IPS DF 6.9 (cell line): ENCODE results near the gene TRPM2.

ENCODE experiments used
- DNase-seq: peaks from one replicate; pipeline ENCODE4 v3.0.0-alpha.2; 2013; ENCODE audit warnings: low read depth, low spot score
- H3K27ac ChIP-seq: one replicate; pipeline ENCODE4 v1.5.1; 2013; ENCODE audit warnings: low read length, control low read depth
- H3K27me3 ChIP-seq: 2 replicates; pipeline ENCODE4 v1.6.1; 2013; ENCODE audit warnings: mild to moderate bottlenecking, low read length; ENCODE audit not compliant: control insufficient read depth, insufficient read depth
- H3K36me3 ChIP-seq: 2 replicates; pipeline ENCODE4 v1.6.1; 2013; ENCODE audit warnings: low read length; ENCODE audit not compliant: control insufficient read depth, insufficient read depth
- H3K4me1 ChIP-seq: 2 replicates; pipeline ENCODE4 v1.6.1; 2013; ENCODE audit warnings: low read length; ENCODE audit not compliant: control insufficient read depth, insufficient read depth
- H3K4me3 ChIP-seq: 2 replicates; pipeline ENCODE4 v1.5.1; 2013; ENCODE audit warnings: mild to moderate bottlenecking, low read length
- H3K9me3 ChIP-seq: 2 replicates; pipeline ENCODE4 v1.6.1; 2013; ENCODE audit warnings: low read length, inconsistent platforms; ENCODE audit not compliant: control insufficient read depth, insufficient read depth
- WGBS: extraction: QIAGEN DNeasy Blood & Tissue Kit; methylation state at CpG from one replicate; pipeline ENCODE4 v1.1.7; 2013; ENCODE audit warnings: mixed read lengths, missing lambda C conversion rate; ENCODE audit not compliant: insufficient read length, insufficient coverage; 5-methylcytosine and 5-hydroxymethylcytosine counted together

The TRPM2 gene

DNA sequence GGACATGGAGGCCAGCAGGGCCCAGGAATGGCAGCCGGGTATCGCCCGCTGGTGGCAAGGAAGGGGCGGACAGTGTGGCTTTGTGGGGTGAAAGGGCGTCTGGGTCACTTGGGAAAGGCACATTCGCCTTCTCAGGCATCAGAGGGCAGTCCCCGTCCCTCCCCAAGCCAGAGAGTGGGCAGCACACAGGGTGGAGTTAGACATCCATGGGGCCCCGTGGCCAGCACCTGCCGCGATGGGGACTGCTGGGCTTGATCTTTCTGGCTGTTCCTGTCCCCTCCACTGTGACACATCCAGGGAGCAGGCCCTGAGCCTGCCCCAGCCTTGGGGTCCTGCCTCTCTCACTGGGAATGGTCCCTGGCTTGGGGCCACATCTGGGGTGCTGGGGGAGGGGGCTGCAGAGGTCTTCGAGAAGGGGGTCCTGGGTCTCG, 4.0 kb upstream of the TRPM2 start:
- DNase-seq, result no peak
- no CpG with 5 or more reads among the region's 12 CpGs for WGBS
- H3K36me3 ChIP-seq, result no peaks in the 10 kb centered on the region; the same call in 1 of the 2 replicates
- no peak overlapping the region for H3K4me3 ChIP-seq
- H3K27me3 ChIP-seq, result peaks cover 5% of the 10 kb centered on the region; the same call in 1 of the 2 replicates
- no peaks in the 10 kb centered on the region for H3K9me3 ChIP-seq
- H3K27ac ChIP-seq, result no peak overlapping the region
- peaks cover 1% of the 10 kb centered on the region; the same call in 1 of the 2 replicates for H3K4me1 ChIP-seq

DNA sequence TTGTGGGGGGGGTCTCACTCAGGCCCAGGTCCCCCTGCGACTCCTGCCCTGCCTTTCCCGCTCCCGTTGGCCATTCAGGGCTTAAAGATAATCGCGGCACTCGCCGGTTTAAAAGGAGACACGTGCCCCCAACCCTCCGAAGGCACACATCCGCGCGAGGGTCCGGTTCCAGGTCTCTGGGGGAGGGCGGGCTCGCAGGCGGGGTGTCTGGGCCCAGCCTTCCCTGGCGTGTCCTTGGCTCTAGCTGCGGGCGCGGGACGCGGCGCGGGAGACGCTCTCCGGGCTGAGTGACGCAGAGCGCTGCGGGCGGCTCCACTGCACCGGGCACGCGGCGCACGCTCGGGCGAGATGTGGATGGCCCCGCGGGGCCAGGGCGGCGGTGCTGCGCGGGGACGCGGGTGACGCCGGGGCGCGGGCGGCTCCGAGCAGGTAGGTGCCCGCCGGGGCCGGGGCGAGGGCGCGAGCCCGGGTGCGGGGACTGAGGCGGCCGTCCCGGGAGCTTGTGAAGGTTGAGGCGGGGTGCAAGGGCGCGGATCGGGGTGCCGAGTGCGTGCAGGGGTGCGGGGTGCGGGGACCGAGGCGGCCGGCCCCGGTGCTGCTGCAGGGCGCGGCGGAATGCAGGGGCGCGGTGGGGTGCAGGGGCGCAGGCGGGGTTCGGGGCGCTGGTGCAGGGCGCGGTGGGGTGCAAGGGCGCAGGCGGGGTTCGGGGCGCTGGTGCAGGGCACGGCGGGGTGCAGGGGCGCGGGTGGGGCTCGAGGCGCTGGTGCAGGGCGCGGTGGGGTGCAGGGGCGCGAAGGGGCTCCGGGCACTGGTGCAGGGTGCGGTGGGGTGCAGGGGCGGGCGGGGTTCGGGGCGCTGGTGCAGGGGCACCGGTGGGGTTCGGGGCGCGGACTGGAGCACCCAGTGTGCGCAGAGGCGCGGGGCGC, 3.3 kb upstream of the TRPM2 start:
- Histone ChIP-seq H3K9me3 (no peaks in the 10 kb centered on the region), H3K36me3 (no peaks in the 10 kb centered on the region; the same call in 1 of the 2 replicates), H3K4me1 (peaks cover 1% of the 10 kb centered on the region; the same call in 1 of the 2 replicates), H3K27me3 (peaks cover 5% of the 10 kb centered on the region; the same call in 1 of the 2 replicates), H3K27ac (no peak overlapping the region), H3K4me3 (peak overlapping the region; percentile 14; the same call in 1 of the 2 replicates)
- WGBS, result no CpG with 5 or more reads among the region's 113 CpGs
- no peak for DNase-seq

- H3K27me3 ChIP-seq, result peaks cover 5% of the 10 kb centered on the region; the same call in 1 of the 2 replicates
- H3K27ac ChIP-seq, result no peak overlapping the region
- H3K4me1 ChIP-seq, result no peaks in the 10 kb centered on the region
- no CpG with 5 or more reads among the region's 42 CpGs for WGBS
- no peaks in the 10 kb centered on the region for H3K36me3 ChIP-seq
- DNase-seq, result no peak
- H3K9me3 ChIP-seq, result no peaks in the 10 kb centered on the region
- H3K4me3 ChIP-seq, result no peak overlapping the region; the same call in 1 of the 2 replicates
Observed at GRCh38 chr21:44350773-44351481, 2.5 kb upstream of the TRPM2 start.

GRCh38 chr21:44351535-44352252, 1.7 kb upstream of the TRPM2 start:
- Histone ChIP-seq H3K27me3 (peaks cover 5% of the 10 kb centered on the region; the same call in 1 of the 2 replicates), H3K36me3 (no peaks in the 10 kb centered on the region), H3K4me1 (no peaks in the 10 kb centered on the region), H3K27ac (no peak overlapping the region), H3K4me3 (no peak overlapping the region), H3K9me3 (no peaks in the 10 kb centered on the region)
- WGBS, result no CpG with 5 or more reads among the region's 18 CpGs
- no peak for DNase-seq

DNA sequence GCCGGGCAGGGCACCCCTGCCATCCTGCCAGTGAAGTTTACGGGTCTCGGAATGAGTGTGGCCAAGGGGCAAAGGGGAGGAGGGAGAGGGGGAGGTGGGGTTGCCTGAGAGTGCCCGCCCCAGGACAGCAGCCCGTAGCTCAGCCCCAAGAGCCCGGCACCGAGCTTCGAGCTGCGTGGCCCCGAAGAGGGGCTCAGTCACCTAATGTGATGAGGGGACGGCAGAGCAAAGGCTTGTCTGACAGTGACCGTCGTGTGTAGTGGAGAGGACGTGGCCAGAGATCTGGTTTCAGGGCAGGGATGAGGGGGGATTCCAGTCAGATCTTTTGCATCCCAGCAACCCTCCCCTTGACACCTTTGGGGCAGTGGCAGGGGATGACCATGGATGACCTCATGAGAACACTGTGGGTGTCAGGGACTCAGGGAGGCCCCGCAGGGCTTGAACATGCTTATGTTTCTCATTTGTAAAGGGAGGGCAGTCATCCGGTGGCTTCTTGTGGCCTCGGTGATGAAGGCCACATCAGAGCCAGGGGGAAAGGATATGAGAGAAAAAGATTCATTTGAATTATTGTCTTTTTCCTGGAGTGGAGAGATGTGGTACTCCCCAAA, 1.1 kb upstream of the TRPM2 start:
- no peak for DNase-seq
- Histone ChIP-seq H3K9me3 (no peaks in the 10 kb centered on the region), H3K4me1 (no peaks in the 10 kb centered on the region), H3K27me3 (peaks cover 5% of the 10 kb centered on the region; the same call in 1 of the 2 replicates), H3K27ac (no peak overlapping the region), H3K4me3 (no peak overlapping the region), H3K36me3 (no peaks in the 10 kb centered on the region)
- WGBS, result no CpG with 5 or more reads among the region's 17 CpGs

- no CpG with 5 or more reads among the region's 8 CpGs for WGBS
- Histone ChIP-seq H3K27me3 (peaks cover 5% of the 10 kb centered on the region; the same call in 1 of the 2 replicates), H3K27ac (no peak overlapping the region), H3K4me1 (no peaks in the 10 kb centered on the region), H3K9me3 (no peaks in the 10 kb centered on the region), H3K4me3 (no peak overlapping the region), H3K36me3 (no peaks in the 10 kb centered on the region)
- DNase-seq, result no peak
Observed at GRCh38 chr21:44354001-44354405, 582 bp downstream of the TRPM2 start.

DNA sequence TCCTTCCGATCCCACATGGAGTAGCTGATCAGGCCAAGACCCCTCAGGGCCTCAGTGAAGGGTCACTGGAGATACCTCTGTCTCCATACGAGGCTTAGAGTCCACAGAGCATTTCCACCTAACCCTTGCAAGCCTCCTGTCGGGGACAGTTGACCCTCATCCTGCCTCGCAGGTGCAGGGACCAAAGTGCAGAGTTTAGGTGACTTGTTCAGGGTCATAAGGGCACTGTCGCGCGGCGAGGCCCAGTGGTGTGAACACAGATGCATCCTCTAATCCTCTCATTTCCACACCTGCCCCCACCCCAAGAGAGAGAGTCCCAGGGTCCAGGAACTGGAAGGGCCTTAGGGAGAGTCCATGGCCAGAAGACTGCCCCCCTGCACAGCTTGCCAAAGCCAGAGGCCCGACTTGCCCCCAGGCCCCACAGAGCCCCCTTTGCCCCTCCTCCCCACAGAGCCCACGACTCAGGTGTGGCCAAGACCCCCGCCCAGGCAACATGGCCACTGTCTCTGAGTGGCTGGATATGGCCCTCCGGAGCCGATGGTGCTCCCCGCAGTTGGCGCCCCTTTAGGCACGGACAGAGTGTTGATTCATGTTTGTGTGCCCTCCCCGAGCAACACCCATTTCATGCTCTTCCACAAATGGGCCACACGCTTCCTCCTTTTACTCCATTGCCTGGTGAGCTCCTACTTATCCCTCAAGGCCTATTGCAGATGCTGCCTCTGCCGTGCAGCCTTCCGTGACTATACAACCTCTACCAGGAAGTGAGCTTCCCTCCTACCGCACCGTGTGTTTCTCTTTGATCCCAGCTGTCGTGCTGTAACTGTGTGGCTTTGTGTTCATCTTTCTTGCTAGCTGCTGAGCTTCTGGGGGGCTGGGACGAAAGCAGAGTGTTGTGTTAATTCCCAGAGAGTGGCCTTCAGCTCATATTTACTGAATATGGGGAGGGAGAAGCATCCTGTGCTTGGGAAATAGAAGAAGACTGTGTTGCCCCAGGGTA, 1.7 kb downstream of the TRPM2 start:
- no peak overlapping the region for H3K4me3 ChIP-seq
- no peaks in the 10 kb centered on the region for H3K36me3 ChIP-seq
- no CpG with 5 or more reads among the region's 24 CpGs for WGBS

GRCh38 chr21:44356160-44356559, 2.7 kb downstream of the TRPM2 start:
- Histone ChIP-seq H3K27me3 (no peaks in the 10 kb centered on the region; the same call in 1 of the 2 replicates), H3K36me3 (no peaks in the 10 kb centered on the region), H3K4me1 (no peaks in the 10 kb centered on the region), H3K9me3 (no peaks in the 10 kb centered on the region), H3K27ac (no peak overlapping the region), H3K4me3 (no peak overlapping the region)
- WGBS, result no CpG with 5 or more reads among the region's 11 CpGs
- no peak for DNase-seq

More for the DNA sequence above, 1.7 kb downstream of the TRPM2 start:
- Histone ChIP-seq H3K27me3 (peaks cover 1% of the 10 kb centered on the region; the same call in 1 of the 2 replicates), H3K4me1 (no peaks in the 10 kb centered on the region), H3K27ac (no peak overlapping the region), H3K9me3 (no peaks in the 10 kb centered on the region)
- DNase-seq, result no peak

DNA sequence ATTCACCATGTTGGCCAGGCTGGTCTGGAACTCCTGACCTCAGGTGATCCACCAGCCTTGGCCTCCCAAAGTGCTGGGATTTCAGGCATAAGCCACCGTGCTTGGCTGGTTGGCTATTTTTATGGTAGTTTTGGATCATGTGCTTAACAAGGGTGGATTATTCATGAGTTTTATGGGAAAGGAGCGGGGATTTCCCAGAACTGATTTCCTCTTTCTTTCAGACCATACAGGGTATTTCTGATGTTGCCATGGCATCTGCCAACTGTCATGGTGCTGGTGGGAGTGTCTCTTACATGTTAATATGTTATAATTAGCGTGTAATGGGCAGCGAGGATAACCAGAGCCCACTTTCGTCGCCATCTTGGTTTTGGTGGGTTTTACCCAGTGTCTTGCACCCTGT, 3.2 kb downstream of the TRPM2 start:
- WGBS, result no CpG with 5 or more reads among the region's 6 CpGs
- Histone ChIP-seq H3K27me3 (no peaks in the 10 kb centered on the region), H3K27ac (no peak overlapping the region), H3K36me3 (no peaks in the 10 kb centered on the region), H3K4me3 (no peak overlapping the region), H3K4me1 (no peaks in the 10 kb centered on the region), H3K9me3 (no peaks in the 10 kb centered on the region)
- no peak for DNase-seq
